Right forelimb (tissue), 1 donor: ENCODE data around the gene PCLAF.

Source experiments
- DNase-seq: peaks from one replicate; pipeline ENCODE4 v3.0.0-alpha.2; 2018

PCLAF gene

GRCh38 chr15:64314456-64314855 lies 66.8 kb downstream of the PCLAF start:
- no peak for DNase-seq
